Gastroesophageal sphincter (tissue), 4 donors: ENCODE data around the gene GABRR3. TPM values are rescaled to one million over a fixed set of nuclear protein-coding genes. Genes with fewer than 3 reads are reported as not detected.

ENCODE experiments used
- ATAC-seq: fragments of 150-250 bp; one replicate; pipeline ENCODE4 v1.9.1; 2016; ENCODE audit warnings: mild to moderate bottlenecking, moderate library complexity
- H3K27ac ChIP-seq, 4 donors: fragments of 200-600 bp; sonication (generic) in 3 of 4; 1 replicate in 3 of 4; 2 replicates in 1 of 4; pipeline ENCODE4 v1.5.1; 2016 to 2019
- H3K27me3 ChIP-seq: fragments of 200-600 bp; sonication (generic); one replicate; pipeline ENCODE4 v1.5.1; 2019
- H3K36me3 ChIP-seq, 2 donors: fragments of 200-600 bp; sonication (generic); one replicate each; pipeline ENCODE4 v1.5.1; 2019; ENCODE audit warnings: control low read depth in 1 of 2
- H3K4me1 ChIP-seq, 3 donors: fragments of 200-600 bp; sonication (generic); 1 replicate in 2 of 3; 2 replicates in 1 of 3; pipeline ENCODE4 v1.5.1; 2016 to 2019; ENCODE audit warnings: control low read depth in 2 of 3
- H3K4me3 ChIP-seq, 2 donors: fragments of 200-600 bp; sonication (generic); one replicate each; pipeline ENCODE4 v1.5.1; 2019; ENCODE audit warnings: mild to moderate bottlenecking in 1 of 2, moderate library complexity in 1 of 2
- H3K9me3 ChIP-seq, 3 donors: fragments of 200-600 bp; sonication (generic); one replicate each; pipeline ENCODE4 v1.5.1; 2017 to 2019; ENCODE audit warnings: control low read depth in 2 of 3
- EP300 ChIP-seq: sonication (generic); formaldehyde crosslinking; IDR thresholded peaks from one replicate; pipeline ENCODE4 v1.6.1; 2017; ENCODE audit warnings: antibody characterized with exemption, mild to moderate bottlenecking
- POLR2A ChIP-seq, 2 donors: fragments of 450-650 bp; IDR thresholded peaks; one replicate each; pipeline ENCODE4 v1.6.1; 2017; ENCODE audit warnings: antibody characterized with exemption in 2 of 2, mild to moderate bottlenecking in 2 of 2, moderate library complexity in 1 of 2
- POLR2AphosphoS5 ChIP-seq: sonication (generic); formaldehyde crosslinking; IDR thresholded peaks from one replicate; pipeline ENCODE4 v1.6.1; 2017; ENCODE audit warnings: antibody characterized with exemption
- WGBS, 2 donors: methylation state at CpG; one replicate each; pipeline ENCODE4 v1.1.5; 2018; ENCODE audit warnings: low coverage in 1 of 2; 5-methylcytosine and 5-hydroxymethylcytosine counted together
- total RNA-seq, 4 donors: library from RNA; depleted of rRNA; stranded (reverse); fragments of >200 nt; gene quantifications; one replicate each; pipeline ENCODE4 v1.1.0, GENCODE V29; 2016
- TF ChIP-seq, protein P1 (sequence below), 4 experiments: fragments of 200-600 bp in 2 of 4; fragments of 450-650 bp in 2 of 4; sonication (generic) in 1 of 4; IDR thresholded peaks; one replicate each; pipeline ENCODE4 v1.5.1; 2017 to 2019; ENCODE audit warnings: antibody characterized with exemption in 4 of 4, mild to moderate bottlenecking in 2 of 4, moderate library complexity in 2 of 4

GABRR3 gene
- total RNA-seq, 4 donors from 2014 or later: not detected

DNA sequence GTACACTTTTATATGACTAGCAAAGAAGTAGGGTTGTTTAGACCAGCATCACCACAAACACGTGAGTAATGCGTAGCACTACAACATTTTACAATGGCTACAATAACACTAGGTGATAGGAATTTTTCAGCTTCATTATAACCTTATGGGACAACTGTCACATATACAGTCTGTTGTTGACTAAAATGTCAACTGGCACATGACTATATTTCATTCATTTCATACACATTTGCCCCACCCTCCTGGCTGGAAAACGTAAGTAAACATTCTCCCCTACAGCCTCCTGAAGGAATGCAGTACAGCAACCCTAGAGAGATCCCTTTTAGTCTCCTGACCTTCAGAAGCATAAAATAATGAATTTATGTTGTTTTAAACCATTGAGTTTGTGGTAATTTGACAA is 79.1 kb downstream of the GABRR3 start:
- ATAC-seq: no peak
- Histone ChIP-seq H3K9me3 (no peaks in the 10 kb centered on the region), H3K4me1 (peaks cover 0 to 8% (median 0%) of the 10 kb centered on the region in 3 donors), H3K27ac (no peak overlapping the region), H3K4me3 (no peak overlapping the region), H3K36me3 (peaks cover 0 to 72% of the 10 kb centered on the region in 2 donors), H3K27me3 (no peaks in the 10 kb centered on the region)
- 93 to 94% methylated on average over 3 of the region's 3 CpGs for WGBS, 2 donors
- TF ChIP-seq POLR2AphosphoS5 (no peak), POLR2A (IDR thresholded peaks at IDR 0.05) (no peak), EP300 (no peak)
- TF ChIP-seq, protein P1, sequence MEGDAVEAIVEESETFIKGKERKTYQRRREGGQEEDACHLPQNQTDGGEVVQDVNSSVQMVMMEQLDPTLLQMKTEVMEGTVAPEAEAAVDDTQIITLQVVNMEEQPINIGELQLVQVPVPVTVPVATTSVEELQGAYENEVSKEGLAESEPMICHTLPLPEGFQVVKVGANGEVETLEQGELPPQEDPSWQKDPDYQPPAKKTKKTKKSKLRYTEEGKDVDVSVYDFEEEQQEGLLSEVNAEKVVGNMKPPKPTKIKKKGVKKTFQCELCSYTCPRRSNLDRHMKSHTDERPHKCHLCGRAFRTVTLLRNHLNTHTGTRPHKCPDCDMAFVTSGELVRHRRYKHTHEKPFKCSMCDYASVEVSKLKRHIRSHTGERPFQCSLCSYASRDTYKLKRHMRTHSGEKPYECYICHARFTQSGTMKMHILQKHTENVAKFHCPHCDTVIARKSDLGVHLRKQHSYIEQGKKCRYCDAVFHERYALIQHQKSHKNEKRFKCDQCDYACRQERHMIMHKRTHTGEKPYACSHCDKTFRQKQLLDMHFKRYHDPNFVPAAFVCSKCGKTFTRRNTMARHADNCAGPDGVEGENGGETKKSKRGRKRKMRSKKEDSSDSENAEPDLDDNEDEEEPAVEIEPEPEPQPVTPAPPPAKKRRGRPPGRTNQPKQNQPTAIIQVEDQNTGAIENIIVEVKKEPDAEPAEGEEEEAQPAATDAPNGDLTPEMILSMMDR (IDR thresholded peaks at IDR 0.05): no peak

DNA sequence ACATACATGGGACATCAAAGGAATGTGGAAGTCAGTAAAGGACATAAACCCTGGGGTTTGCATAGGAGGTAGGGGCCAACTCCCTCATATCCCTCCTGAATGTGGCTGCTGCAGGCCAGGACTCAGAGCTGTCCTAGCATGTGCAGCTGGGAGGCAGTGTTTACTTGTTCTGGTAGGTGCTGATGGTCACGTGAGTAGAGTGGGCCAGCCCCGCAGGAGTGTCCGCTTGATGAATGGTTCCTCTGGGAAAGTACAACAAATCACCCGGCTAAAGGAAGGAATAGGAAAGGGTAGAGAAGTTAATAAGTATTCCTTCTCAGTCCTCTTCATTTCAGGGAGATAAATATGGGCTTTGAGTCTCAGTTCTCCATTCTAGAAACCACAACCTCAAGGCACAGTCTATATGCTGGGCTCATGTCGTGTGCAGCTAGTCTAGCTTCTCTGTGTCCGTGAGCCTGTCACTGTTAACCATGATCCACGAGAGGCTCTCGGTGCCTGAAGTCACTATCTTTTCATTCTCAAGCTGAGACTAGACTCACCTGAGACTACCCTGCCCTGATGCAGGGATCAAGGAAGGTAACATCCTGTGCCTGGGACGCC is 80.8 kb downstream of the GABRR3 start:
- no peak for TF ChIP-seq EP300
- TF ChIP-seq, protein P1 (IDR thresholded peaks at IDR 0.05): peak in 1 of 4 experiments; percentile 22
- Histone ChIP-seq H3K4me1 (peaks cover 0 to 8% (median 0%) of the 10 kb centered on the region in 3 donors), H3K36me3 (peaks cover 0 to 77% of the 10 kb centered on the region in 2 donors), H3K27me3 (no peaks in the 10 kb centered on the region), H3K4me3 (no peak overlapping the region), H3K27ac (no peak overlapping the region), H3K9me3 (no peaks in the 10 kb centered on the region)
- no peak for ATAC-seq
- WGBS, 2 donors: 65 to 75% methylated on average over 2 to 6 of the region's 9 CpGs

DNA sequence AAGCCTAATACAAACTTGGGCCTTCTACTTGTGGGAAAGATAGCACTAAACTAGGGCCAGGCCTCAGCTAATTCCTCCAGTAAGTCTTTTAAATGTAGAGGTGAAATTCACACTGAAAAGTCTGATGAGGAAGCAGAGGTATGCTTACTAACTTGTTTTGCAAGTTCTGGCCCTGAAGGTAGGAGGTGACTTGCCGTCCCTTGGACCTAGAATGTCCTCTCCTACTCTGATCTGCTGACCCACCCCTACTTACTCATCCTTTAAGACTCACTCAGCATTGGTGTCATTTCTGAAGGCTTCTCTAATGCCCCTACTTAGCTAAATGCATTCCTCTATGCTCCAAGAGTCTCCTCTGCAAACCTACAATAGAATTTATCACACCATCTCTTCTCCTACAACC is 82.2 kb downstream of the GABRR3 start:
- ATAC-seq: no peak
- Histone ChIP-seq H3K9me3 (no peaks in the 10 kb centered on the region), H3K4me1 (no peaks in the 10 kb centered on the region), H3K4me3 (no peak overlapping the region), H3K27ac (no peak overlapping the region), H3K27me3 (no peaks in the 10 kb centered on the region), H3K36me3 (peaks cover 0 to 81% of the 10 kb centered on the region in 2 donors)
- TF ChIP-seq EP300 (no peak), POLR2AphosphoS5 (no peak), POLR2A (IDR thresholded peaks at IDR 0.05) (no peak)
- TF ChIP-seq, protein P1 (IDR thresholded peaks at IDR 0.05): no peak
- 80 to 100% methylated on average over 1 of the region's 1 CpG for WGBS, 2 donors

DNA sequence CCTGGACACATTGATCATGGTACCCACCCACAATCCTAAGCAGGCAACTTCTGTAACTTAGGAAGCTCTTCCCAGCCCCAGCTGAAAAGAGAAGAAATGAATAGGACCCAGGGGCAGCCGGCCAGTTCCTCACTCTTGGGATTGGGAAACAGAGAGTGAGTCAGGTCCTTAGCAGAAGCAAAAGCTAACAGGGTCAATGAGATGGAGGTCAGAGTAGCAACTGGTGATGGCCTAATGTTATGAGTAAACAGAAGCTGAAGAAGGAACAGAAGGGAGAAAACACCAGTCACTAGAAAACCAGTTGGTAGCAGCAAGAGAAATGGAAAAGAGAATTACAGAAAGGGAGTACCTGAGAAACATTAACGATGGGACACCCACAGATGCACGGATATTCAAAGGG is 82.8 kb downstream of the GABRR3 start:
- no peak overlapping the region for H3K27ac ChIP-seq
- H3K36me3 ChIP-seq: peaks cover 0 to 87% of the 10 kb centered on the region in 2 donors
- WGBS, 2 donors: 93% methylated on average over 3 of the region's 3 CpGs; no CpG with 5 or more reads in 1 of the 2 donors
- no peaks in the 10 kb centered on the region for H3K27me3 ChIP-seq
- TF ChIP-seq, protein P1 (IDR thresholded peaks at IDR 0.05): no peak
- no peak for TF ChIP-seq POLR2A (IDR thresholded peaks at IDR 0.05)
- no peak for TF ChIP-seq EP300
- TF ChIP-seq POLR2AphosphoS5: peak; percentile 49
- H3K4me3 ChIP-seq: no peak overlapping the region
- peak; percentile 89 for ATAC-seq
- no peaks in the 10 kb centered on the region for H3K4me1 ChIP-seq
- H3K9me3 ChIP-seq: no peaks in the 10 kb centered on the region

DNA sequence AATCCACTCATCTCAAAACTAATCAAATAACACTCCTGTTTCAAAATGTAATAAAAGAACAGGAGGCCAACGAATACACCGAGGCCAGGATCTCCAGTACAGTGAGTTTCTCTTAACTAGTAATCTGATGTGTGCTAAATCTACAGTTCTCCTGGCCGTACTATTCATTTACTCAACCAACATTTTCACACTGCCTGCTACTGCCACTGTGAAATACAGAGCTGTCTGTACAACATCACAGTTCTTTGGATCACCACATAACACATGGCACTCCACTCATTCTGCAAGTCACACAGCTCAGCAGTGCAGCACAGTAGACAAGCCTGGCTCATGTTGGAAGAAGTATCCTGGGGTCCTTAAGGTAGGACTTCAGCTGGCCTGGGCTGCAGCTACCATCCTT is 84.8 kb downstream of the GABRR3 start:
- no peaks in the 10 kb centered on the region for H3K9me3 ChIP-seq
- ATAC-seq: no peak
- no peaks in the 10 kb centered on the region for H3K4me1 ChIP-seq
- WGBS, 2 donors: 81 to 87% methylated on average over 3 of the region's 3 CpGs
- no peak overlapping the region for H3K4me3 ChIP-seq
- H3K27me3 ChIP-seq: no peaks in the 10 kb centered on the region
- TF ChIP-seq EP300: no peak
- TF ChIP-seq, protein P1 (IDR thresholded peaks at IDR 0.05): no peak
- TF ChIP-seq POLR2AphosphoS5: no peak
- TF ChIP-seq POLR2A (IDR thresholded peaks at IDR 0.05): no peak
- H3K27ac ChIP-seq: no peak overlapping the region
- H3K36me3 ChIP-seq: peaks cover 3 to 94% of the 10 kb centered on the region in 2 donors
